ENCODE results near the gene GOPC. TPM values are rescaled to one million over a fixed set of nuclear protein-coding genes. Genes with fewer than 3 reads are reported as not detected.

Gene GOPC
- total and polyA plus RNA-seq, 2 of the 13 experiments (the other 11 are each of a cell fraction or from before 2014, with no cell fraction given), result 20.9 to 41.5 TPM

DNA sequence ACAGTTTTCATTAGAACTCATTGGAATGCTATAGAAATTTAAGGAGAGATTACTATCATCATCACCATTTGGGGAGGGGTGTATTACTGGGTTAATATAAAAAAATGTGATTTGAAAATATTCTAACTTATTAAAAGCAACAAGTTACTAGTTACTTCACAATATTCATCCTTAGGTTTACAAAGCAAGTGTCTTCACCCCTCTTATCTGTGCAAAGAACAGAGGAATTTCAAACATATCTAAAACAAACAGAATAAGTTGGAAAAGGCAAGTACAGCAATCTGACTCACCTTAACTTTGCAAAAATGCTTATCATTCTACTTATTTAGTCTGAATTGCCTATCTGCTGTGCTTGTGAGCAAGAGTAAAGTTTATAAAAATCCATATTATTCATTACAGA is 87.0 kb downstream of the GOPC start (continued):
- TF ChIP-seq CREBL2 (CRISPR knock-in tag; IDR thresholded peaks at IDR 0.05; ENCODE audit: borderline replicate concordance) (no peak), FIP1L1 (IDR thresholded peaks at IDR 0.05; ENCODE audit: borderline replicate concordance, insufficient read depth, low read depth, low read length) (no peak), KDM5A (IDR thresholded peaks at IDR 0.05; ENCODE audit: borderline replicate concordance, low read length) (no peak), ZFP36 (IDR thresholded peaks at IDR 0.05; ENCODE audit: borderline replicate concordance, low read depth, low read length, partially characterized antibody) (no peak), ZSCAN25 (CRISPR knock-in tag; IDR thresholded peaks at IDR 0.05) (no peak), ZNF879 (CRISPR knock-in tag; IDR thresholded peaks at IDR 0.05) (no peak), ZBTB8A (CRISPR knock-in tag; IDR thresholded peaks at IDR 0.05; ENCODE audit: borderline replicate concordance, low read depth) (no peak), AGO2 (optimal IDR thresholded peaks at IDR 0.05; ENCODE audit: low read depth, low read length) (no peak), TOE1 (CRISPR knock-in tag; IDR thresholded peaks at IDR 0.05) (no peak), MXD4 (CRISPR knock-in tag; IDR thresholded peaks at IDR 0.05) (no peak), FOXA3 (CRISPR knock-in tag; IDR thresholded peaks at IDR 0.05) (peak; percentile 54), SETDB1 (CRISPR knock-in tag; IDR thresholded peaks at IDR 0.05; ENCODE audit: borderline replicate concordance) (no peak), FLYWCH1 (CRISPR knock-in tag; IDR thresholded peaks at IDR 0.05) (no peak), SUZ12 (IDR thresholded peaks at IDR 0.05; ENCODE audit: low read depth, low read length) (no peak), RARG (CRISPR knock-in tag; IDR thresholded peaks at IDR 0.05; ENCODE audit: low read depth) (no peak), ZKSCAN5 (CRISPR knock-in tag; IDR thresholded peaks at IDR 0.05) (no peak), SP5 (CRISPR knock-in tag; IDR thresholded peaks at IDR 0.05; ENCODE audit: borderline replicate concordance, low read depth) (no peak), XBP1 (CRISPR knock-in tag; IDR thresholded peaks at IDR 0.05) (no peak), ZNF850 (CRISPR knock-in tag; conservative IDR thresholded peaks at IDR 0.05) (no peak), ZNF251 (CRISPR knock-in tag; IDR thresholded peaks at IDR 0.05) (no peak), ELF3 (CRISPR knock-in tag; IDR thresholded peaks at IDR 0.05) (0 out of 2 replicates have a peak, but pooled peaks have one; percentile 11)
- TF ChIP-seq, protein P1, sequence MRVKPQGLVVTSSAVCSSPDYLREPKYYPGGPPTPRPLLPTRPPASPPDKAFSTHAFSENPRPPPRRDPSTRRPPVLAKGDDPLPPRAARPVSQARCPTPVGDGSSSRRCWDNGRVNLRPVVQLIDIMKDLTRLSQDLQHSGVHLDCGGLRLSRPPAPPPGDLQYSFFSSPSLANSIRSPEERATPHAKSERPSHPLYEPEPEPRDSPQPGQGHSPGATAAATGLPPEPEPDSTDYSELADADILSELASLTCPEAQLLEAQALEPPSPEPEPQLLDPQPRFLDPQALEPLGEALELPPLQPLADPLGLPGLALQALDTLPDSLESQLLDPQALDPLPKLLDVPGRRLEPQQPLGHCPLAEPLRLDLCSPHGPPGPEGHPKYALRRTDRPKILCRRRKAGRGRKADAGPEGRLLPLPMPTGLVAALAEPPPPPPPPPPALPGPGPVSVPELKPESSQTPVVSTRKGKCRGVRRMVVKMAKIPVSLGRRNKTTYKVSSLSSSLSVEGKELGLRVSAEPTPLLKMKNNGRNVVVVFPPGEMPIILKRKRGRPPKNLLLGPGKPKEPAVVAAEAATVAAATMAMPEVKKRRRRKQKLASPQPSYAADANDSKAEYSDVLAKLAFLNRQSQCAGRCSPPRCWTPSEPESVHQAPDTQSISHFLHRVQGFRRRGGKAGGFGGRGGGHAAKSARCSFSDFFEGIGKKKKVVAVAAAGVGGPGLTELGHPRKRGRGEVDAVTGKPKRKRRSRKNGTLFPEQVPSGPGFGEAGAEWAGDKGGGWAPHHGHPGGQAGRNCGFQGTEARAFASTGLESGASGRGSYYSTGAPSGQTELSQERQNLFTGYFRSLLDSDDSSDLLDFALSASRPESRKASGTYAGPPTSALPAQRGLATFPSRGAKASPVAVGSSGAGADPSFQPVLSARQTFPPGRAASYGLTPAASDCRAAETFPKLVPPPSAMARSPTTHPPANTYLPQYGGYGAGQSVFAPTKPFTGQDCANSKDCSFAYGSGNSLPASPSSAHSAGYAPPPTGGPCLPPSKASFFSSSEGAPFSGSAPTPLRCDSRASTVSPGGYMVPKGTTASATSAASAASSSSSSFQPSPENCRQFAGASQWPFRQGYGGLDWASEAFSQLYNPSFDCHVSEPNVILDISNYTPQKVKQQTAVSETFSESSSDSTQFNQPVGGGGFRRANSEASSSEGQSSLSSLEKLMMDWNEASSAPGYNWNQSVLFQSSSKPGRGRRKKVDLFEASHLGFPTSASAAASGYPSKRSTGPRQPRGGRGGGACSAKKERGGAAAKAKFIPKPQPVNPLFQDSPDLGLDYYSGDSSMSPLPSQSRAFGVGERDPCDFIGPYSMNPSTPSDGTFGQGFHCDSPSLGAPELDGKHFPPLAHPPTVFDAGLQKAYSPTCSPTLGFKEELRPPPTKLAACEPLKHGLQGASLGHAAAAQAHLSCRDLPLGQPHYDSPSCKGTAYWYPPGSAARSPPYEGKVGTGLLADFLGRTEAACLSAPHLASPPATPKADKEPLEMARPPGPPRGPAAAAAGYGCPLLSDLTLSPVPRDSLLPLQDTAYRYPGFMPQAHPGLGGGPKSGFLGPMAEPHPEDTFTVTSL (CRISPR knock-in tag; IDR thresholded peaks at IDR 0.05; ENCODE audit: borderline replicate concordance), result no peak; the same call in 1 of the 2 replicates
- TF ChIP-seq, protein P2, sequence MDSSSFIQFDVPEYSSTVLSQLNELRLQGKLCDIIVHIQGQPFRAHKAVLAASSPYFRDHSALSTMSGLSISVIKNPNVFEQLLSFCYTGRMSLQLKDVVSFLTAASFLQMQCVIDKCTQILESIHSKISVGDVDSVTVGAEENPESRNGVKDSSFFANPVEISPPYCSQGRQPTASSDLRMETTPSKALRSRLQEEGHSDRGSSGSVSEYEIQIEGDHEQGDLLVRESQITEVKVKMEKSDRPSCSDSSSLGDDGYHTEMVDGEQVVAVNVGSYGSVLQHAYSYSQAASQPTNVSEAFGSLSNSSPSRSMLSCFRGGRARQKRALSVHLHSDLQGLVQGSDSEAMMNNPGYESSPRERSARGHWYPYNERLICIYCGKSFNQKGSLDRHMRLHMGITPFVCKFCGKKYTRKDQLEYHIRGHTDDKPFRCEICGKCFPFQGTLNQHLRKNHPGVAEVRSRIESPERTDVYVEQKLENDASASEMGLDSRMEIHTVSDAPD (CRISPR knock-in tag; IDR thresholded peaks at IDR 0.05), result no peak
- TF ChIP-seq, protein P3, sequence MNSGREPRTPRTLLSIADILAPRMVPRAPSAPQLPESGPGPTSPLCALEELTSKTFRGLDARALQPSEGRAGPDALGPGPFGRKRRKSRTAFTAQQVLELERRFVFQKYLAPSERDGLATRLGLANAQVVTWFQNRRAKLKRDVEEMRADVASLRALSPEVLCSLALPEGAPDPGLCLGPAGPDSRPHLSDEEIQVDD (CRISPR knock-in tag; IDR thresholded peaks at IDR 0.05; ENCODE audit: borderline replicate concordance), result no peak
